Germinal center (tissue), 1 donor: Measurements from ENCODE around the gene RXRA.

ENCODE experiments used
- DNase-seq: peaks from one replicate; pipeline ENCODE4 v3.0.0; 2012; ENCODE audit warnings: mixed read lengths, low spot score

The RXRA gene

GRCh38 chr9:134384811-134385479 is 58.7 kb downstream of the RXRA start:
- no peak for DNase-seq

- no peak for DNase-seq
Observed at GRCh38 chr9:134385915-134386314, 59.7 kb downstream of the RXRA start.

GRCh38 chr9:134386951-134387831 is 60.9 kb downstream of the RXRA start:
- no peak for DNase-seq

GRCh38 chr9:134388289-134388808 is 62.1 kb downstream of the RXRA start:
- no peak for DNase-seq

GRCh38 chr9:134388976-134389375 is 62.7 kb downstream of the RXRA start:
- DNase-seq, result no peak

GRCh38 chr9:134389642-134390041 is 63.4 kb downstream of the RXRA start:
- DNase-seq, result no peak

GRCh38 chr9:134390537-134390936 is 64.3 kb downstream of the RXRA start:
- peak; percentile 38 for DNase-seq

GRCh38 chr9:134390947-134391318 is 64.7 kb downstream of the RXRA start:
- no peak for DNase-seq

- peak; percentile 43 for DNase-seq
Observed at GRCh38 chr9:134391319-134392231, 65.3 kb downstream of the RXRA start.

- no peak for DNase-seq
Observed at GRCh38 chr9:134392900-134393299, 66.6 kb downstream of the RXRA start.

- no peak for DNase-seq
Observed at GRCh38 chr9:134393582-134394280, 67.5 kb downstream of the RXRA start.

- no peak for DNase-seq
Observed at GRCh38 chr9:134395002-134395517, 68.8 kb downstream of the RXRA start.

- DNase-seq, result no peak
Observed at GRCh38 chr9:134395737-134396257, 69.5 kb downstream of the RXRA start.

GRCh38 chr9:134396258-134396742 is 70.0 kb downstream of the RXRA start:
- DNase-seq, result peak; percentile 78

GRCh38 chr9:134396825-134397224 is 70.6 kb downstream of the RXRA start:
- peak; percentile 62 for DNase-seq

- DNase-seq, result no peak
Observed at GRCh38 chr9:134398756-134399155, 72.5 kb downstream of the RXRA start.

- peak; percentile 35 for DNase-seq
Observed at GRCh38 chr9:134399435-134400056, 73.3 kb downstream of the RXRA start.

GRCh38 chr9:134400283-134400682 is 74.0 kb downstream of the RXRA start:
- DNase-seq, result no peak

- DNase-seq, result no peak
Observed at GRCh38 chr9:134401391-134401790, 75.1 kb downstream of the RXRA start.

GRCh38 chr9:134402182-134402581 is 75.9 kb downstream of the RXRA start:
- no peak for DNase-seq
